IMR-90 (cell line): ENCODE measurements around the gene SLC25A26.

Source experiments
- BHLHE40 ChIP-seq: fragments of 150-350 bp; IDR thresholded peaks from 2 replicates; pipeline ENCODE4 v1.6.1; 2016; ENCODE audit warnings: mild to moderate bottlenecking, low read depth, low read length
- CEBPB ChIP-seq: IDR thresholded peaks from 2 replicates; pipeline ENCODE4 v1.6.1; 2012; ENCODE audit warnings: low read depth, low read length, improper control_type of control experiment
- MAFK ChIP-seq: IDR thresholded peaks from 2 replicates; pipeline ENCODE4 v1.6.1; 2012; ENCODE audit warnings: low read depth, low read length, improper control_type of control experiment
- MXI1 ChIP-seq: IDR thresholded peaks from 2 replicates; pipeline ENCODE4 v1.6.1; 2012; ENCODE audit warnings: low read depth, mild to moderate bottlenecking, low read length, moderate library complexity, borderline replicate concordance
- POLR2A ChIP-seq: IDR thresholded peaks from 2 replicates; pipeline ENCODE4 v1.6.1; 2012; ENCODE audit warnings: mild to moderate bottlenecking, low read depth, low read length
- RAD21 ChIP-seq: IDR thresholded peaks from 2 replicates; pipeline ENCODE4 v1.6.1; 2012; ENCODE audit warnings: low read length, improper control_type of control experiment
- SMC3 ChIP-seq: fragments of 150-350 bp; IDR thresholded peaks from 2 replicates; pipeline ENCODE4 v1.6.1; 2016; ENCODE audit warnings: low read depth, mild to moderate bottlenecking, antibody characterized with exemption, low read length, moderate library complexity
- TF ChIP-seq, protein P1 (sequence below): conservative IDR thresholded peaks from 2 replicates; pipeline ENCODE4 v1.5.1; 2012; ENCODE audit warnings: mild to moderate bottlenecking, low read depth, low read length, improper control_type of control experiment

DNA sequence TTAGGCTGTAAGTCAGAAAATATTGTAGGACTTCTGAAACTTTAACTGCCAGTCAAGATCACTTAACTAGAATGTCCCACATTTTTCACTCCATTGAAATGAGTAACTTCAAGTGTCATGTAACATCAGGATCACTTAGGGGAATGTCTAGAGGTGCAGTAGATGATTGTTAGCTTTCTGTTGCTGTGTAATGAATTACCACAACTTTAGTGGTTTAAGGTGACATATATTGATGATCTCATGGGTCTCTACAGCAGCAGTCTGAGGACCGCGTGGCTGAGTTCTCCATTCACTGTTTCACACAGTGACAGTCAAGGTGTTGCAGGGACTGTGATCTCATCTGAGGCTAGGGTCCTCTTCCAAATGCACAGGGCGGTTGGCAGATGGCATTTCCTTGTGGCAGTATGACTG is 82.7 kb downstream of the SLC25A26 start:
- TF ChIP-seq BHLHE40 (no peak), MAFK (no peak), POLR2A (no peak), RAD21 (no peak), CEBPB (no peak), MXI1 (no peak), SMC3 (no peak)
- TF ChIP-seq, protein P1, sequence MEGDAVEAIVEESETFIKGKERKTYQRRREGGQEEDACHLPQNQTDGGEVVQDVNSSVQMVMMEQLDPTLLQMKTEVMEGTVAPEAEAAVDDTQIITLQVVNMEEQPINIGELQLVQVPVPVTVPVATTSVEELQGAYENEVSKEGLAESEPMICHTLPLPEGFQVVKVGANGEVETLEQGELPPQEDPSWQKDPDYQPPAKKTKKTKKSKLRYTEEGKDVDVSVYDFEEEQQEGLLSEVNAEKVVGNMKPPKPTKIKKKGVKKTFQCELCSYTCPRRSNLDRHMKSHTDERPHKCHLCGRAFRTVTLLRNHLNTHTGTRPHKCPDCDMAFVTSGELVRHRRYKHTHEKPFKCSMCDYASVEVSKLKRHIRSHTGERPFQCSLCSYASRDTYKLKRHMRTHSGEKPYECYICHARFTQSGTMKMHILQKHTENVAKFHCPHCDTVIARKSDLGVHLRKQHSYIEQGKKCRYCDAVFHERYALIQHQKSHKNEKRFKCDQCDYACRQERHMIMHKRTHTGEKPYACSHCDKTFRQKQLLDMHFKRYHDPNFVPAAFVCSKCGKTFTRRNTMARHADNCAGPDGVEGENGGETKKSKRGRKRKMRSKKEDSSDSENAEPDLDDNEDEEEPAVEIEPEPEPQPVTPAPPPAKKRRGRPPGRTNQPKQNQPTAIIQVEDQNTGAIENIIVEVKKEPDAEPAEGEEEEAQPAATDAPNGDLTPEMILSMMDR: no peak
